Measurements from ENCODE around the gene DNASE1.

GRCh38 chr16:3641801-3642396, 12.6 kb upstream of the DNASE1 start:
- TF ChIP-seq CTCF (IDR thresholded peaks at IDR 0.05), result no peak
- no peak for TF ChIP-seq POLR2A (IDR thresholded peaks at IDR 0.05)
